ENCODE measurements around the gene TTC19.
"Not testable (repeated sequence)": the region's sequence is repeated elsewhere in the genome, so short reads cannot be mapped to it uniquely, and the experiment has no call there.

The TTC19 gene

DNA sequence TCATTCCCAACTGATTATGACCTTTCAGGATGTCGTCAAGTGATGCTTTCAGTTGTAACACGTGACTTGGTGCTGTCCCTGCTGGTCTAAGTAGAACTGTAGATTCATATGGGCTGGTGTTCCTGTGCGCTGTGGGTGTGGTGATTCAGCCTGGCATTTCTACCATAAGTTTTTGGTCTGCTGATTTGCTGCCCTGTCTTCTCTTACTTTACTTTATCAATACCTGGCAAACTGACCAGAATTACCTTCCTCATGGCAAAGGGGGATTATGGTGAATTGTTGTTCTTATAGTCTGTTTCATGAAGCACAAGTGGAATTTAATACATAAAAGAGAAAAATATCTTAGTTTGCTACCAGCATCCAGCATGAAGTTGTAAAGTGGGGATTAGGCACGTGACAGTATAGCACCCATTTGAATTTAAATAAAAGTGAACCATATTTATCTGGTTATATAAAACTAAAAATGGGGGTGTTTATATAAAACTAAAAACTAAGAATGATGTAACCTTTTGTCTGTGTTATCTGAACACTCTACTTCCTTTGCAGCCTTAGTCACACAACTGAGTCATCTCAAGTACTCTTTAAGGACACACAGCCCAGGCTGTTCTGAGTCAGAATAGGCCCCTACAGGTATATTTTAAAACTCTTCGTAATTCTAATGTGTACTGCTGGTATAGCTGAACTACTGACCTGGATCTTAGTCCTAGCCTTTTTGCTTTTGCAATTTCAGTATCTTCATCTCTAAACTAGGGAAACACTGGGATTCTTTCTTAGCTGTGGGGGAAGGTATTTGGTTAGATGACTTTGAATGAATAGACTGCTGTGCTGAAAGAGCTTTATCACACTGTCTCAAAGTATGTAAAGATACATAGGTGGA lies 28.3 kb downstream of the TTC19 start:
- DNase-seq (ENCODE audit: low spot score): no peak

DNA sequence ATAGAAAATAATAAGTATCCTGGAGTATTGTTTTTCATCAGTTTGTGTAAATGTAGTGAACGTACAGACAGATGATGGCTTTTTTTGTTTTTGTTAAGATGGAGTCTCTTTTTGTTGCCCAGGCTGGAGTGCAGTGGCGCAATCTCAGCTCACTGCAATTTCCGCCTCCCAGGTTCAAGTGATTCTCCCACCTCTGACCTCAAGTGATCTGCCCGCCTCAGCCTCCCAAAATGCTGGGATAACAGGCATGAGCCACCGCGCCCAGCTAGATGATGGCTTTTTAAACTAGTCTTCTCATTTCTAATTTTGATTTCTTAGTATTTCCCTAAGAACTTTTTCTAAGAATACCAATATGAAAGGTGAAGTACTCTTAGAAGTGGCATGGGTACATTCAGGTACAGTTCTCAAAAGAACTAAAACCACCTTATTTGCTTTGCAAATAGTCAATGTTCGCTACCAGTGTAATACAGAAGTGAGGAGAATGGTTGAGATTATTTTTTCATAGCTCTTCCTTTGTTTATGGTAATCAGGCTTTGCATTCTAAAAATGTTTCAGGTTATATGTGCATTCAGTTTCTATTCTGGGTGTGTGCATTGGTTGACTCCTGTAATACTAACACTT lies 34.2 kb downstream of the TTC19 start:
- DNase-seq (ENCODE audit: low spot score): no peak

DNA sequence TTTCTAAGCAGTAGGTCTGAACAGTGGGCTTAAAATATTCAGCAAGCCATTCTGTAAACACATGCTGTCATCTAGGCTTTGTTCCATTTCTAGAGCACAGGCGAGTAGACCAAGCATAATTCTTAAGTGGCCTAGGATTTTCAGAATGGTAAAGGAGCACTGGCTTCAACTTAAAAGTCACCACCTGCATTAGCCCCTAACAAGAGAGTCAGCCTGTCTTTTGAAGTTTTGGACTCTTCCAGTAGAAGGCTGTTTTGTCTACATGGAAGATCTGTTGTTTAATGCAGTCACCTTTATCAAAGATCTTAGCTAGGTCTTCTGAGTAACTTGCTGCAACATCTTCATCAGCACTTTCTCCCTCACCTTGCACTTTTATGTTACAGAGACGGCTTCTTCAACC lies 36.6 kb downstream of the TTC19 start:
- no peak for DNase-seq (ENCODE audit: low spot score)

DNA sequence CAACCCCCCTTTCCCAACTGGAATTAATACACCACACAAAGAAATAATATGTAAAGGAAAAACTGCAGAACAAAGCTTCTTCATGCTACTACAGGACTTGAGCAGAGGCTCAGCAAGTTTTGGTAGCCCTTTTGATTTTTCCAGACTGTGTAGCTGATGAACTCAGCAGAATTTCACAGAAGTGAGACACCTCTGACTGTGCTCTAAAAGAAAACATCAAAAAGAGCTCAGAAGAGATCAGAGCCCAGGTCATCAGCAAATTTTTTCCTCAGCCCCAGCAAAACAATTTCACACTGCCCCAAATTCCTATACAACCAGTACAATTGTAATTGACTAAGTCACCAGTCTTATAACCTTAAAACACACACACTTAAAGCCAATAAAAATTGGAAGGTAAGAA lies 38.0 kb downstream of the TTC19 start:
- DNase-seq (ENCODE audit: low spot score): no peak

GRCh38 chr17:16040710-16041251 lies 41.2 kb downstream of the TTC19 start:
- no peak for DNase-seq (ENCODE audit: low spot score)

GRCh38 chr17:16044487-16044886 lies 44.9 kb downstream of the TTC19 start:
- DNase-seq (ENCODE audit: low spot score): no peak

- DNase-seq (ENCODE audit: low spot score): no peak
These were observed 47.3 kb downstream of the TTC19 start for GRCh38 chr17:16046966-16047365.

DNA sequence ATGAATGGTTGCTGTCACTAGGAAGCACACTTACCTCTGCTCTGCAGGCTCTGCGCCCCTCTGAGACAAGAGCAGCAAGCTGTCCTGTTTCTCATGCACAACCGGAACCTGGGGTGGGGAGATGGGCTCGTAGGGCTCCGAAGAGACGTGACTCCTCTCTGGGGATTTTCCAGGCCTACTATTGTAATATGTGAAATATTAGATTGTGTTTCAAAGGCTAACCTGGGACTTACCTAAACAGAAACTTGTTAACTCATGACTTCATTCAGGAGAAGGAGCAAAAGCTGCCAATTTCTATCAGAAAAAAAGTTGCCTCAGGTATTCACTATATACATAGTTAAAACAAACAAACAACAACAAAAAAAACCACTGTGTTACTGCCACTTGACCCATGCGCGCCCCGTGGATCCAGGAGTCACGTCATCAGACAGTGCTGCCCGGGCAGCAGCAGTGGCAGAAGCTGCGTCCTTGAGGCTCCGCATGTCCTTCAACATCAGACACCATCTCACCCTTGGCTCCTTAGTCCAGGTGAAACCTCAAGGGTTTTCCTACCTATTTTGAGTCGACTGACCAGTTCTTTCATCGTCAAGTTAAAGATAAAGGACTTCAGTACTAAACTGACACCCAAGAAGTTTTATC lies 49.3 kb downstream of the TTC19 start:
- no peak for DNase-seq (ENCODE audit: low spot score)

- DNase-seq (ENCODE audit: low spot score): no peak
These were observed 51.2 kb downstream of the TTC19 start for GRCh38 chr17:16050844-16051243.

GRCh38 chr17:16052486-16052885 lies 52.9 kb downstream of the TTC19 start:
- no peak for DNase-seq (ENCODE audit: low spot score)

GRCh38 chr17:16055139-16055538 lies 55.5 kb downstream of the TTC19 start:
- not testable (repeated sequence) for DNase-seq (ENCODE audit: low spot score)

DNA sequence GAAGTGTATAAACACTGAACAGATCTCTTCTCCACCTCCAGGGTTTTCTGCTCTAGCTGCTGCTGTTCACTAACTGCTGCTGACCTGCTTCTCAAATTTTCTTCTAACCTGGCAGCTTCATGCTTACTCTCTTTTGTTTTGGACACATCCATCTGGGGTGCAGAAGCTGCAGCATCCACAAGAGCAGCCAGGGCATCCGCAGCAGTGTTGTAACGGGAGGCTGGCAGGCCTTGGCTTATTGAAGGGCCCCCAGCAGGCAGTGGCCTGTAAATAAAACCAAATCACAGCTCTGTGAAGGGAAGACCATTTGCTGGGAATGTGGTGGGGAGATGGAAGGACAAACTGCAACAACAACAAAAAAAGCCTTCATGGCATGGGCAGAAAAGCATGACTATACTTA lies 62.0 kb downstream of the TTC19 start:
- no peak for DNase-seq (ENCODE audit: low spot score)

DNA sequence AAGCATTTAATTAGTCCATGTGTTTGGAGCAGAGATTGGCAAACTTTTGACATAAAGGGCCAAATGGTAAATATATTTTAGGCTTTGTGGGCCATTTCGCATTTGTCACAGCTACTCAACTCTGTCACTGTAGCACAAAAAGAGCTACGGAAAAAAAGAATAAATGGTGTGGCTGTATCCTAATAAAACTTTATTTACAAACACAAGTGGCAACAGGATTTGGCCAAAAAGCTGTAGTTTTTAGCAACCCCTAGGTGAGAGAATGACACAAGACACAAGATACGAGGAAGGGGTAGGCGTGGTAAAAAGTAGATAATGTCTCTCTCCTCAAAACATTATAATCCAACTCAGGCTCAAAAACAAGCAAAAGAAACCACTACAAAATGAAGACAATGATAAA lies 66.5 kb downstream of the TTC19 start:
- DNase-seq (ENCODE audit: low spot score): no peak

GRCh38 chr17:16068323-16068722 lies 68.7 kb downstream of the TTC19 start:
- no peak for DNase-seq (ENCODE audit: low spot score)

DNA sequence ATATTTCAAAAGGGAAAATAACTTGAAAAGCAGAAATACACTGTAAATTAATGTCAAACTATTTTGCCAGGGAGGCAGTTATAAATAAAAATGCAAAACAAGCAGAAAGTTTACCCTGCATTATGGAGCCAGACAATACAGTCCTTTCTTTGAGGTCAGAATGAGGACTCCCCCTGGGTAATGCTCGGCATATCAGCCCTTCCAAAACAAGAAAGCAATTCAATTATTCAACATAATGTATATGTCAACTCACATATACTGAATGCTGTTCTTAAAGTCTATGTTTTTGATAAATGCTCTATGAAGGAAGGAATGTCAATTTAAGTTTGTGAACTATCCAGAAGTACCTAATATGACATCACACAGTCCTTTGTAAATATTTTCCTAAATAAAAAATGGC lies 72.4 kb downstream of the TTC19 start:
- no peak for DNase-seq (ENCODE audit: low spot score)

GRCh38 chr17:16073845-16074244 lies 74.2 kb downstream of the TTC19 start:
- DNase-seq (ENCODE audit: low spot score): no peak

GRCh38 chr17:16074423-16074822 lies 74.8 kb downstream of the TTC19 start:
- DNase-seq (ENCODE audit: low spot score): no peak

GRCh38 chr17:16075949-16076348 lies 76.3 kb downstream of the TTC19 start:
- no peak for DNase-seq (ENCODE audit: low spot score)

All from NAMALWA (cell line).